ENCODE measurements around the gene EYS.

The EYS gene

DNA sequence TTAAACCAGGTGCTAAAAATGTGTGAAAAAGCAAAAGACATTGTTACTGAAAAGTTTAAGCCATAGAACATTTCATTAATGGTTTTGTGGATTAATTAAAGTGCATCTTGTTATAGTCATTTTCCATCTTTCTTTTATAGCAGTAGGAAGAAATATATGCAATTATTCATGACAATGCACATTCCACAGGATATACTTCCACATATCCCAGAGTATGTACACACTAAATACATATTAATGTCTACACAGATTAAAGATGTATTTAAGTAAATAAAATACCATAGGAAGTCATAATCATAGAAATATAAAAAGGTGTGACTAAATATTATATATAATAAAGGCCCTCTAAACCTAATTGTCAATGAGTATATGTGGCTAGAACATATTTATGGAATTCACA lies 1492.7 kb downstream of the EYS start:
- TF ChIP-seq, protein P1, sequence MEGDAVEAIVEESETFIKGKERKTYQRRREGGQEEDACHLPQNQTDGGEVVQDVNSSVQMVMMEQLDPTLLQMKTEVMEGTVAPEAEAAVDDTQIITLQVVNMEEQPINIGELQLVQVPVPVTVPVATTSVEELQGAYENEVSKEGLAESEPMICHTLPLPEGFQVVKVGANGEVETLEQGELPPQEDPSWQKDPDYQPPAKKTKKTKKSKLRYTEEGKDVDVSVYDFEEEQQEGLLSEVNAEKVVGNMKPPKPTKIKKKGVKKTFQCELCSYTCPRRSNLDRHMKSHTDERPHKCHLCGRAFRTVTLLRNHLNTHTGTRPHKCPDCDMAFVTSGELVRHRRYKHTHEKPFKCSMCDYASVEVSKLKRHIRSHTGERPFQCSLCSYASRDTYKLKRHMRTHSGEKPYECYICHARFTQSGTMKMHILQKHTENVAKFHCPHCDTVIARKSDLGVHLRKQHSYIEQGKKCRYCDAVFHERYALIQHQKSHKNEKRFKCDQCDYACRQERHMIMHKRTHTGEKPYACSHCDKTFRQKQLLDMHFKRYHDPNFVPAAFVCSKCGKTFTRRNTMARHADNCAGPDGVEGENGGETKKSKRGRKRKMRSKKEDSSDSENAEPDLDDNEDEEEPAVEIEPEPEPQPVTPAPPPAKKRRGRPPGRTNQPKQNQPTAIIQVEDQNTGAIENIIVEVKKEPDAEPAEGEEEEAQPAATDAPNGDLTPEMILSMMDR (IDR thresholded peaks at IDR 0.05; ENCODE audit: low read depth, low read length): no peak

DNA sequence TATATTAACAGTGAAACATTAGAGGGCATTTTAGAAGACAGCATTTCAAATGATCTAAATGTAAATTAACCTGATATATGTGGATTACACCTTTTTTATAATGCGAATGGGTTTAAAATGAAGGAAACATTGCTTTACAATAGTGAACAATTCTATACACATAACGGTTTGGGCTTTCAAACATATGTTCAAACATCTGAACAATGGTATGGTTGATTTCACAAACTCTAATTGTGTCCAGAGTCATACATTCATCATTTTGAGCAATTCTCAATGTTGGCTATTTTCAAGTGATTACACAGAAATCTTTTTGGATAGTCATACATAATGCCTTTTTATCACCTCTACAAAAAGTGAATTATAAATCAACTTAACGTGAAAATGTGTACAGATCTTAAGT lies 1493.3 kb downstream of the EYS start:
- TF ChIP-seq, protein P1 (IDR thresholded peaks at IDR 0.05; ENCODE audit: low read depth, low read length): no peak
- H3K4me3 ChIP-seq (ENCODE audit: low read depth, low read length): no peak overlapping the region

More for the DNA sequence above, 1492.7 kb downstream of the EYS start:
- no peak overlapping the region for H3K4me3 ChIP-seq (ENCODE audit: low read depth, low read length)

DNA sequence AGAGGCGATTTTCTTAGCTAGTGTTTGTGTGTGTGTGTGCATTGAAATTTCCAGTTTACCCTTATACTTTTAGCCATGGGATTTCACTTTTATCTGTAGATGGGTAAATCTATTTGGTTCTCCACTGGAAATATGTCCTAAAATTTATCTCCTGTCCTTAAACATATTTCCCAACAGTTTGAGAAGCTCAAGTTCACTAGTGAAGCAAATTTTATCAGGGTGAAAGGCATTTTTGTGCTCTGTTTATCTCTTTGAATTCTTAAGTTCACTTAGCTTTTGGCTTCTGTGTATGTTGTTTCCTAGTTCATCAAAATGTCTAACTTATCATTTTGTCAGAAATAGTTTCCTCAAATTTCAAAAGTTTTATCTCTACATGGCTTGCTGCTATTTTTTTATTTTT lies 1509.8 kb downstream of the EYS start:
- H3K4me3 ChIP-seq (ENCODE audit: low read depth, low read length): no peak overlapping the region
- TF ChIP-seq, protein P1 (IDR thresholded peaks at IDR 0.05; ENCODE audit: low read depth, low read length): no peak

DNA sequence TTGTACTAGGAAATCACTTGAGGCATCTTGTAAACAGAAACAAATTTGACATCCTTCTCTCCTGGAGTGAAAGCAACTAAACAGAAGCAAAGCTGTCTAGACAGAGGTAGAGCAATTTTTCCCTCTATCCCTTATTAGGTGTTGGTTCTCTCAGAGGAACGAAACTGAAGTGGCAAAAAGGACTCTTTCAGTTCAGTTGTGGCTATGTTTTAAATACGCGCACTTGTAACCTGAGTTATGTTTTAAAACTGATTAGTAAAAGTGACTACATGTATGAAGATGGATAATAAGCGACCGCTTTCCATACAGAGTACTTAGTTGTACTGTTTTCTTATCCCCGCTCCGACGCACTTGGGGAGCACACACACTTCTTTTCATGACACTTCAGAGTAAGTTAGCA lies 1520.4 kb downstream of the EYS start:
- no peak overlapping the region for H3K4me3 ChIP-seq (ENCODE audit: low read depth, low read length)
- TF ChIP-seq, protein P1 (IDR thresholded peaks at IDR 0.05; ENCODE audit: low read depth, low read length): no peak

DNA sequence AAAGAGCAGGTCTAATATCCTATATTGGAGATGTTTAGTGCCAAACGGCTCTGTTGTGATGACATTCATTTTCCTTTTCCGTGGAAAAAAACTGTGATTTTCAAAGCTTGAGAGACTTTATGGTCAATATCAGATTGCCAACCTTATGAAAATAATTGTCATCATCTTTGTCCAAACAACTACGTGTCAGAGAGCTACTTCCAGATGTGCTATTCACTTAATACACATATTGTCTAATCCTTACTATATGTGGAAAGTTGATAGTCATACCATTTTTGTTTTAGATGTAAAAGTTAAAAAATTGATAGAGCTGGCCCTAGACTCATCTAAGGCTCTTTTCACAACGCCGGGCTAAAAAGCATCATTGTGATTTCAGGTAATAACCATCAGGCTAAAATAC lies 1521.4 kb downstream of the EYS start:
- H3K4me3 ChIP-seq (ENCODE audit: low read depth, low read length): no peak overlapping the region
- TF ChIP-seq, protein P1 (IDR thresholded peaks at IDR 0.05; ENCODE audit: low read depth, low read length): no peak

DNA sequence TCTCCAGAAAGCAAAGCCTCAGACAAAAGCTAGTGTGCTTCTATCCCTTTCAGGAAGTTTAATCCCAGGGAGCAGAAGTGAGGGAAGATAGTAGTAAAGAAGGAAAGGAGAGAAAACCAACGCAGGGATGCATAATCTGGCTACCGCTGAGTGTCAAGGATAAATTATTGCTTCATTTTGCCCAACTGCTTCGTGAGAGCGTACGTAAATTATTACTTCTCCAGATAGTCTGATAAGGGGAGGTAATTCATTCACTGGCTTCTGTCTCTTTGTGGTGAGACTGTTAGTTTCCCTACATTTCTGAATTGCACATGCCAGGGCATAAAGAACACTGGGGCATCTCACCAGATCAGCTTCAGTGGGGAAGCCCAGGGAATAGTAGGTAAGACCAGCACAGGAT lies 1531.7 kb downstream of the EYS start:
- TF ChIP-seq, protein P1 (IDR thresholded peaks at IDR 0.05; ENCODE audit: low read depth, low read length): no peak
- H3K4me3 ChIP-seq (ENCODE audit: low read depth, low read length): no peak overlapping the region

DNA sequence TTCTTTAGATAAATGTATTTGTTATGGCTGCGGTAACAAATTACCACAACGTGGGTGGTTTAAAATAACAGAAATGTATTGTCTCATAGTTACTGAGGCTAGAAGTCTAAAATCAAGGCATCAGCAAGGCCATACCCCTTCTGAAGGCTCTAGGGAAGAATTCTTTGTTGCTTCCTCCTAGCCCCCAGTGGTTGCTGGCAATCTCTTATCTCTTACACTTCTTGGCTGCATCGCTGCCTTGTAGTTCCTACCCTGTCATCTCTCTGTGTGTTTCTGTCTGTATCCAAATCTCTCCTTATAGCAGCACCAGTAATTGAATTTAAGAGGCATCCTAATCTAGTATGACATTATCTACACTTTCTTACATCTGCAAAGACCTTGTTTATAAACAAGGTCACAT lies 1536.7 kb downstream of the EYS start:
- TF ChIP-seq, protein P1 (IDR thresholded peaks at IDR 0.05; ENCODE audit: low read depth, low read length): no peak

More for the DNA sequence above, 1536.7 kb downstream of the EYS start:
- no peak overlapping the region for H3K4me3 ChIP-seq (ENCODE audit: low read depth, low read length)
